ENCODE results near the gene OR52E8. TPM values are rescaled to one million over a fixed set of nuclear protein-coding genes. Genes with fewer than 3 reads are reported as not detected.

The OR52E8 gene
- total and polyA plus RNA-seq, 8 donors: not detected

DNA sequence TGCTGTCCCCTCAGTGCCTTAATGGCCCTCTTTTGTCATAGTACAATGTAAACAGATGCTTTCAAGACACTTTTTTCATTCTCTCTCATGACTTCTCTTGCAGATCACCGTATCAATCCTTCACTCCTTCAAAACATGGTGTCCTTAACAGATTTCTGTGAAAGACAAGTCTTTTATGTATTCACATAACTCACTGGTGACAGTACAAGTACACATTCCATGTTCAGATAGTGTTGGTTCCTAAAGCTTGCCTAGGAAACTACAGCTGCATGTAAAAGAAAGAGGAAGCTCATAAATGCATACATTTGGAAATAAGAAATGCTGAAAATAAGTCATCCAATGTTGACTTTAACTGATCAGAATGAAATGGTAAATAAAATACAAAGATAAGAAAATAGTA lies 10.8 kb downstream of the OR52E8 start:
- no peak overlapping the region for H3K27ac ChIP-seq
- DNase-seq: no peak
- no peaks in the 10 kb centered on the region for H3K4me1 ChIP-seq
- intact Hi-C loops (cut with DNase I; ENCODE audit: low total_unique reads): no loop called here
- no peaks in the 10 kb centered on the region for H3K9me3 ChIP-seq
- TF ChIP-seq, protein P1, sequence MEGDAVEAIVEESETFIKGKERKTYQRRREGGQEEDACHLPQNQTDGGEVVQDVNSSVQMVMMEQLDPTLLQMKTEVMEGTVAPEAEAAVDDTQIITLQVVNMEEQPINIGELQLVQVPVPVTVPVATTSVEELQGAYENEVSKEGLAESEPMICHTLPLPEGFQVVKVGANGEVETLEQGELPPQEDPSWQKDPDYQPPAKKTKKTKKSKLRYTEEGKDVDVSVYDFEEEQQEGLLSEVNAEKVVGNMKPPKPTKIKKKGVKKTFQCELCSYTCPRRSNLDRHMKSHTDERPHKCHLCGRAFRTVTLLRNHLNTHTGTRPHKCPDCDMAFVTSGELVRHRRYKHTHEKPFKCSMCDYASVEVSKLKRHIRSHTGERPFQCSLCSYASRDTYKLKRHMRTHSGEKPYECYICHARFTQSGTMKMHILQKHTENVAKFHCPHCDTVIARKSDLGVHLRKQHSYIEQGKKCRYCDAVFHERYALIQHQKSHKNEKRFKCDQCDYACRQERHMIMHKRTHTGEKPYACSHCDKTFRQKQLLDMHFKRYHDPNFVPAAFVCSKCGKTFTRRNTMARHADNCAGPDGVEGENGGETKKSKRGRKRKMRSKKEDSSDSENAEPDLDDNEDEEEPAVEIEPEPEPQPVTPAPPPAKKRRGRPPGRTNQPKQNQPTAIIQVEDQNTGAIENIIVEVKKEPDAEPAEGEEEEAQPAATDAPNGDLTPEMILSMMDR (IDR thresholded peaks at IDR 0.05): no peak
- TF ChIP-seq POLR2A (IDR thresholded peaks at IDR 0.05) (no peak), POLR2AphosphoS5 (IDR thresholded peaks at IDR 0.05) (no peak), EP300 (IDR thresholded peaks at IDR 0.05) (no peak)
- H3K4me3 ChIP-seq: no peak overlapping the region
- WGBS, 5 donors: 30 to 54% (median 52%) methylated on average over 1 of the region's 1 CpG
- H3K36me3 ChIP-seq: no peaks in the 10 kb centered on the region
- H3K27me3 ChIP-seq: no peaks in the 10 kb centered on the region

GRCh38 chr11:5841797-5842196 lies 15.7 kb downstream of the OR52E8 start, which contains the start of gene OR52E6:
OR52E6 (minus strand) TSS chr11:5841897; CDS start chr11:5841897, 0 bp downstream.
- peaks cover 0 to 7% (median 0%) of the 10 kb centered on the region in 4 donors for H3K9me3 ChIP-seq
- no peaks in the 10 kb centered on the region for H3K36me3 ChIP-seq
- 0 to 89% (median 66%) methylated on average over 1 of the region's 1 CpG for WGBS, 5 donors
- H3K4me3 ChIP-seq: no peak within 1 kb of the TSS
- no peaks in the 10 kb centered on the region for H3K27me3 ChIP-seq
- intact Hi-C loops (cut with DNase I; ENCODE audit: low total_unique reads): no loop called here
- H3K4me1 ChIP-seq: no peaks in the 10 kb centered on the region
- no peak for DNase-seq
- TF ChIP-seq POLR2A (IDR thresholded peaks at IDR 0.05): no peak
- TF ChIP-seq, protein P1 (IDR thresholded peaks at IDR 0.05): no peak
- no peak for TF ChIP-seq EP300 (IDR thresholded peaks at IDR 0.05)
- TF ChIP-seq POLR2AphosphoS5 (IDR thresholded peaks at IDR 0.05): no peak
- no peak within 1 kb of the TSS for H3K27ac ChIP-seq

DNA sequence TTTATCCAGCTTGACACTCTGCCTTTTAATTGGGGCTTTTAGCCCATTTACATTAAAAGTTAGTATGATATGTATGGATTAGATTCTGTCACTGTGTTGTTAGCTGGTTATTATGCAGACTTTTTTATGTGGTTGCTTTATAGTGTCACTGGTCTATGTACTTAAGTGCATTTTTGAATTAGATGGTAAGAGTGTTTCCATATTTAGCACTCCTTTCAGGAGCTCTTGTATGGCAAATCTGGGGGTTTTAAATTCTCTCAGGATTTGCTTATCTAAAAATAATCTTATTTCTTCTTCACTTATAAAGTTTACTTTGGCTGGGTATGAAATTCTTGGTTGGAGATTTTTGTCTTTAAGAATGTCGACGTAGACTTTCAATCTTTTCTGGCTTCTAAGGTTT lies 19.8 kb downstream of the OR52E8 start:
- Histone ChIP-seq H3K9me3 (peaks cover 0 to 7% (median 0%) of the 10 kb centered on the region in 4 donors), H3K36me3 (no peaks in the 10 kb centered on the region), H3K4me1 (no peaks in the 10 kb centered on the region), H3K4me3 (no peak overlapping the region), H3K27me3 (no peaks in the 10 kb centered on the region), H3K27ac (no peak overlapping the region)
- 78 to 89% (median 83%) methylated on average over 2 of the region's 2 CpGs for WGBS, 5 donors
- no peak for DNase-seq
- intact Hi-C loops (cut with DNase I; ENCODE audit: low total_unique reads): no loop called here
- TF ChIP-seq, protein P1 (IDR thresholded peaks at IDR 0.05): no peak
- TF ChIP-seq POLR2AphosphoS5 (IDR thresholded peaks at IDR 0.05) (no peak), POLR2A (IDR thresholded peaks at IDR 0.05) (no peak), EP300 (IDR thresholded peaks at IDR 0.05) (no peak)

- peaks cover 0 to 7% (median 0%) of the 10 kb centered on the region in 4 donors for H3K9me3 ChIP-seq
- H3K36me3 ChIP-seq: no peaks in the 10 kb centered on the region
- DNase-seq: no peak
- intact Hi-C loops (cut with DNase I; ENCODE audit: low total_unique reads): no loop called here
- H3K4me3 ChIP-seq: no peak overlapping the region
- no peak overlapping the region for H3K27ac ChIP-seq
- 31 to 72% (median 57%) methylated on average over 2 of the region's 2 CpGs for WGBS, 5 donors
- no peaks in the 10 kb centered on the region for H3K4me1 ChIP-seq
- TF ChIP-seq EP300 (IDR thresholded peaks at IDR 0.05): no peak
- TF ChIP-seq, protein P1 (IDR thresholded peaks at IDR 0.05): no peak
- no peak for TF ChIP-seq POLR2A (IDR thresholded peaks at IDR 0.05)
- TF ChIP-seq POLR2AphosphoS5 (IDR thresholded peaks at IDR 0.05): no peak
- H3K27me3 ChIP-seq: no peaks in the 10 kb centered on the region
Measured at GRCh38 chr11:5833446-5833845, 24.0 kb downstream of the OR52E8 start.
